HG02571 (cell line): ENCODE measurements around the gene SLC26A11.
"Not testable (repeated sequence)": the region's sequence is repeated elsewhere in the genome, so short reads cannot be mapped to it uniquely, and the experiment has no call there.

Experiments used
- ATAC-seq: cut with Tn5 transposase; IDR thresholded peaks from one replicate; pipeline ENCODE4 v1.9.1; 2021; ENCODE audit warnings: mild to moderate bottlenecking, moderate library complexity; ENCODE audit not compliant: unreplicated experiment

Gene SLC26A11

DNA sequence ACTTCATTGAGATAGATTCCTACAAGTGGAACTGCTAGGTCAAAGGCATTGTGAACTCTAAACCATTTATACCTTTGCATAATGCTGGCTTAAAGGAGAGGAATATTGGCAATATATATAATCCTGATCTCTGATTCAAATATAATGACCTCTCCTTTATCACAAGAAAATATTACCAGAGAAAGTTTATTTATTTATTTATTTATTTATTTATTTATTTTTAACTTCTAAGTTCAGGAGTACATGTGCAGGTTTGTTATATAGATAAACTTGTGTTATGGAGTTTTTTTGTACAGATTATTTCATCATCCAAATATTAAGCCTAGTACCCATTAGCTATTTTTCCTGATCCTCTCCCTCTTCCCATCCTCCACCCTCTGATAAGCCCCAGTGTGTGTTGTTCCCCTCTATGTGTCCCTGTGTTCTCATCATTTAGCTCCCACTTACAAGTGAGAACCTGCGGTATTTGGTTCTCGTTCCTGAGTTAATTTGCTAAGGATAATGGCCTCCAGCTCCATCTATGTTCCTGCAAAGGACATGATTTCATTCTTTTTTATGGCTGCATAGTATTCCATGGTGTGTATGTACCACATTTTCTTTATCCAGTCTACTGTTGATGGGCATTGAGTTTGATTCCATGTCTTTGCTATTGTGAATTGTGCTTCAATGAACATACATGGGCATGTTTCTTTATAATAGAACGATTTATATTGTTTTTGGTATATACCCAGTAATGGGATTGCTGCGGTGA is 79.3 kb downstream of the SLC26A11 start:
- ATAC-seq, result not testable (repeated sequence)

DNA sequence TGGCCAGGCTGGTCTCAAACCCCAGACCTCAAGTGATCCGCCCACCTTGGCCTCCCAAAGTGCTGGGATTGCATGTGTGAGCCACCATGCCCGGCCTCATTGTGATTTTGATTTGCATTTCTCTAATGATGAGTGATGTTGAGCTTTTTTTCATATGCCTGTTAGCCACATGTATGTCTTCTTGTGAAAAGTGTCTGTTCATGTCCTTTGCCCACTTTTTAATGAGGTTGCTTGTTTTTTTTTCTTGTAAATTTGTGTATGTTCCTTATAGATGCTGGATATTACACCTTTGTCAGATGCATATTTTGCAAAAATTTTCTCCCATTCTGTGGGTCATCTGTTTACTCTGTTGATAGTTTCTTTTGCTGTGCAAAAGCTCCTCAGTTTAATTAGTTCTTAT is 80.5 kb downstream of the SLC26A11 start:
- ATAC-seq, result not testable (repeated sequence)
